ENCODE results near the gene UBE2K. TPM values are rescaled to one million over a fixed set of nuclear protein-coding genes. Genes with fewer than 3 reads are reported as not detected.
A peak's percentile ranks its signal among the peaks of the same experiment; 100 is the strongest.
"Not testable (repeated sequence)": the region's sequence is repeated elsewhere in the genome, so short reads cannot be mapped to it uniquely, and the experiment has no call there.

The UBE2K gene
- total RNA-seq, 2 experiments from 2014 or later, result 74.9 to 78.7 TPM

- Mint-ChIP-seq H3K4me1 (ENCODE audit: low read depth) (peaks cover 38% of the 10 kb centered on the region), H3K9me3 (ENCODE audit: insufficient read depth) (no peaks in the 10 kb centered on the region), H3K27me3 (ENCODE audit: low read depth) (no peaks in the 10 kb centered on the region), H3K27ac (peak overlapping the region; percentile 99), H3K36me3 (ENCODE audit: low read depth) (peaks cover 26% of the 10 kb centered on the region), H3K4me3 (peak overlapping the region; percentile 99)
- POLR2A ChIA-PET, result interaction anchor here (0.7 to 1.7 kb wide), 2 partner anchors 163 to 173 kb away, joined by 3 to 4 read pairs; partner anchors contain the start of gene UGDH
- DNase-seq (no peak), ATAC-seq (no peak)
- CTCF ChIA-PET, result no interaction called here
Measured at GRCh38 chr4:39699687-39700409, 1.9 kb downstream of the UBE2K start.

GRCh38 chr4:39700554-39700953 lies 2.6 kb downstream of the UBE2K start:
- Mint-ChIP-seq H3K9me3 (ENCODE audit: insufficient read depth) (no peaks in the 10 kb centered on the region), H3K4me3 (peak overlapping the region; percentile 99), H3K36me3 (ENCODE audit: low read depth) (peaks cover 29% of the 10 kb centered on the region), H3K4me1 (ENCODE audit: low read depth) (peaks cover 38% of the 10 kb centered on the region), H3K27ac (no peak overlapping the region), H3K27me3 (ENCODE audit: low read depth) (no peaks in the 10 kb centered on the region)
- POLR2A ChIA-PET, result interaction anchor here (0.7 kb wide), 1 partner anchor 164 kb away, joined by 3 read pairs; no protein-coding TSS in a partner anchor
- no peak for ATAC-seq
- CTCF ChIA-PET, result interaction anchor here (0.5 kb wide), 1 partner anchor 519 kb away, joined by 3 read pairs; no protein-coding TSS in a partner anchor
- no peak for DNase-seq

- no peak overlapping the region for H3K27ac Mint-ChIP-seq
- H3K4me3 Mint-ChIP-seq, result no peak overlapping the region
- DNase-seq, result no peak
- no peaks in the 10 kb centered on the region for H3K9me3 Mint-ChIP-seq (ENCODE audit: insufficient read depth)
- ChIA-PET POLR2A (interaction anchor here (0.6 kb wide), 1 partner anchor 361 kb away, joined by 3 read pairs; no protein-coding TSS in a partner anchor), CTCF (no interaction called here)
- ATAC-seq, result no peak
- H3K36me3 Mint-ChIP-seq (ENCODE audit: low read depth), result peaks cover 34% of the 10 kb centered on the region
- H3K4me1 Mint-ChIP-seq (ENCODE audit: low read depth), result peaks cover 29% of the 10 kb centered on the region
- H3K27me3 Mint-ChIP-seq (ENCODE audit: low read depth), result no peaks in the 10 kb centered on the region
Measured at GRCh38 chr4:39702716-39703115, 4.8 kb downstream of the UBE2K start.

GRCh38 chr4:39704789-39705188 lies 6.9 kb downstream of the UBE2K start:
- H3K36me3 Mint-ChIP-seq (ENCODE audit: low read depth), result peaks cover 27% of the 10 kb centered on the region
- DNase-seq; H3K9me3 Mint-ChIP-seq (ENCODE audit: insufficient read depth); H3K27me3 Mint-ChIP-seq (ENCODE audit: low read depth); H3K27ac Mint-ChIP-seq; POLR2A ChIA-PET; CTCF ChIA-PET; H3K4me3 Mint-ChIP-seq; ATAC-seq: not testable (repeated sequence)
- H3K4me1 Mint-ChIP-seq (ENCODE audit: low read depth), result peaks cover 35% of the 10 kb centered on the region

- Mint-ChIP-seq H3K4me1 (ENCODE audit: low read depth) (peaks cover 26% of the 10 kb centered on the region), H3K27ac (no peak overlapping the region), H3K36me3 (ENCODE audit: low read depth) (peaks cover 22% of the 10 kb centered on the region), H3K4me3 (no peak overlapping the region), H3K9me3 (ENCODE audit: insufficient read depth) (no peaks in the 10 kb centered on the region), H3K27me3 (ENCODE audit: low read depth) (no peaks in the 10 kb centered on the region)
- CTCF ChIA-PET, result no interaction called here
- DNase-seq, result no peak
- POLR2A ChIA-PET, result interaction anchor here (0.6 to 2.3 kb wide), 2 partner anchors 9 to 68 kb away, joined by 3 to 6 read pairs; partner anchors contain the start of gene SMIM14
- ATAC-seq, result no peak
Measured at GRCh38 chr4:39706334-39706733, 8.4 kb downstream of the UBE2K start.

- no peak for ATAC-seq
- CTCF ChIA-PET, result no interaction called here
Measured at GRCh38 chr4:39706741-39707511, 9.0 kb downstream of the UBE2K start.

GRCh38 chr4:39710098-39710896 lies 12.4 kb downstream of the UBE2K start:
- POLR2A ChIA-PET, result interaction anchor here (0.7 kb wide), 1 partner anchor 99 kb away, joined by 3 read pairs; no protein-coding TSS in a partner anchor

More at GRCh38 chr4:39706741-39707511, 9.0 kb downstream of the UBE2K start:
- DNase-seq, result no peak
- Mint-ChIP-seq H3K36me3 (ENCODE audit: low read depth) (peaks cover 25% of the 10 kb centered on the region), H3K9me3 (ENCODE audit: insufficient read depth) (no peaks in the 10 kb centered on the region), H3K4me3 (no peak overlapping the region), H3K4me1 (ENCODE audit: low read depth) (peaks cover 24% of the 10 kb centered on the region), H3K27ac (no peak overlapping the region), H3K27me3 (ENCODE audit: low read depth) (no peaks in the 10 kb centered on the region)
- POLR2A ChIA-PET, result interaction anchor here (2.3 kb wide), 1 partner anchor 9 kb away, joined by 6 read pairs; no protein-coding TSS in a partner anchor

GRCh38 chr4:39712819-39713607 lies 15.1 kb downstream of the UBE2K start:
- Mint-ChIP-seq H3K27me3 (ENCODE audit: low read depth) (no peaks in the 10 kb centered on the region), H3K36me3 (ENCODE audit: low read depth) (peaks cover 29% of the 10 kb centered on the region), H3K4me1 (ENCODE audit: low read depth) (peaks cover 44% of the 10 kb centered on the region), H3K27ac (no peak overlapping the region), H3K9me3 (ENCODE audit: insufficient read depth) (no peaks in the 10 kb centered on the region), H3K4me3 (no peak overlapping the region)
- ATAC-seq, result no peak
- ChIA-PET CTCF (no interaction called here), POLR2A (no interaction called here)
- no peak for DNase-seq

More at GRCh38 chr4:39710098-39710896, 12.4 kb downstream of the UBE2K start:
- Mint-ChIP-seq H3K27ac (no peak overlapping the region), H3K9me3 (ENCODE audit: insufficient read depth) (no peaks in the 10 kb centered on the region), H3K4me1 (ENCODE audit: low read depth) (peaks cover 32% of the 10 kb centered on the region), H3K36me3 (ENCODE audit: low read depth) (peaks cover 27% of the 10 kb centered on the region), H3K27me3 (ENCODE audit: low read depth) (no peaks in the 10 kb centered on the region), H3K4me3 (no peak overlapping the region)
- CTCF ChIA-PET, result no interaction called here
- DNase-seq, result no peak
- ATAC-seq, result no peak

- POLR2A ChIA-PET, result no interaction called here
- no peak overlapping the region for H3K4me3 Mint-ChIP-seq
- ATAC-seq, result no peak
- H3K9me3 Mint-ChIP-seq (ENCODE audit: insufficient read depth), result no peaks in the 10 kb centered on the region
- CTCF ChIA-PET, result interaction anchor here (1.1 kb wide), 1 partner anchor 18 kb away, joined by 3 read pairs; no protein-coding TSS in a partner anchor
- H3K27me3 Mint-ChIP-seq (ENCODE audit: low read depth), result no peaks in the 10 kb centered on the region
- peaks cover 29% of the 10 kb centered on the region for H3K36me3 Mint-ChIP-seq (ENCODE audit: low read depth)
- DNase-seq, result no peak
- H3K27ac Mint-ChIP-seq, result no peak overlapping the region
- H3K4me1 Mint-ChIP-seq (ENCODE audit: low read depth), result peaks cover 44% of the 10 kb centered on the region
Measured at GRCh38 chr4:39713691-39714090, 15.8 kb downstream of the UBE2K start.

GRCh38 chr4:39714166-39714565 lies 16.2 kb downstream of the UBE2K start:
- Mint-ChIP-seq H3K4me1 (ENCODE audit: low read depth) (peaks cover 46% of the 10 kb centered on the region), H3K36me3 (ENCODE audit: low read depth) (peaks cover 33% of the 10 kb centered on the region), H3K27me3 (ENCODE audit: low read depth) (no peaks in the 10 kb centered on the region), H3K9me3 (ENCODE audit: insufficient read depth) (no peaks in the 10 kb centered on the region), H3K27ac (no peak overlapping the region), H3K4me3 (no peak overlapping the region)
- ATAC-seq, result no peak
- DNase-seq, result no peak
- ChIA-PET CTCF (interaction anchor here (1.1 kb wide), 1 partner anchor 18 kb away, joined by 3 read pairs; no protein-coding TSS in a partner anchor), POLR2A (no interaction called here)

GRCh38 chr4:39715788-39716187 lies 17.9 kb downstream of the UBE2K start:
- Mint-ChIP-seq H3K36me3 (ENCODE audit: low read depth) (peaks cover 39% of the 10 kb centered on the region), H3K27ac (no peak overlapping the region), H3K4me3 (no peak overlapping the region), H3K4me1 (ENCODE audit: low read depth) (peaks cover 55% of the 10 kb centered on the region), H3K27me3 (ENCODE audit: low read depth) (no peaks in the 10 kb centered on the region), H3K9me3 (ENCODE audit: insufficient read depth) (no peaks in the 10 kb centered on the region)
- DNase-seq (no peak), ATAC-seq (no peak)
- CTCF ChIA-PET, result no interaction called here
- POLR2A ChIA-PET, result no interaction called here
